K562 (cell line): Measurements from ENCODE around the gene VIT. TPM values are rescaled to one million over a fixed set of nuclear protein-coding genes. Genes with fewer than 3 reads are reported as not detected.

Source experiments
- ATAC-seq: fragments of 200-7000 bp; cut with Tn5 transposase; 3 replicates; pipeline ENCODE4 v1.9.1; 2020; ENCODE audit warnings: moderate library complexity
- BruUV-seq: library from RNA; stranded (reverse); fragments of 400-500 nt; replicated peaks from 2 replicates; lab custom pipeline; 2021; lab: Mats Ljungman, UMichigan
- CTCF ChIA-PET: fragments of 300-600 bp; formaldehyde crosslinking; extraction: SDS; loops from one replicate; lab custom pipeline; 2021; ENCODE audit warnings: low intra/inter-chr PET ratio; lab: Yijun Ruan, JAX
- POLR2A ChIA-PET: fragments of 300-600, 350-650 bp; sonication (Branson Sonifier 250); formaldehyde crosslinking; extraction: SDS; loops from one replicate; lab custom pipeline; 2021; ENCODE audit warnings: antibody characterized with exemption, inconsistent platforms; lab: Yijun Ruan, JAX
- DNase-seq, 4 experiments: peaks; one replicate each; pipeline versions ENCODE4 v3.0.0 to v3.0.0-alpha.2; 2011 to 2018; ENCODE audit warnings: low spot score in 3 of 4, mixed read lengths in 3 of 4; ENCODE audit errors: extremely low read depth in 1 of 4
- FAIRE-seq: peaks from 2 replicates; lab custom pipeline; 2011; peaks lifted over from hg19 to GRCh38; lab: Jason Lieb, UNC
- H2AFZ ChIP-seq: 2 replicates; pipeline ENCODE4 v1.6.0; 2011; ENCODE audit warnings: low read depth, low read length, control low read depth, inconsistent platforms
- H3K27ac ChIP-seq: fragments of 200-600 bp; 3 replicates; pipeline ENCODE4 v1.8.0; 2011; ENCODE audit warnings: low read depth, mild to moderate bottlenecking, control low read depth, inconsistent platforms, low read length, moderate library complexity, mixed read lengths; ENCODE audit errors: extremely low read depth
- H3K27me3 ChIP-seq, 2 experiments: fragments of 300-600 bp in 1 of 2; 2 replicates in 1 of 2; 3 replicates in 1 of 2; pipeline versions ENCODE4 v1.6.0 to v1.8.0; 2011; ENCODE audit warnings: inconsistent platforms in 2 of 2, low read length in 2 of 2, mild to moderate bottlenecking in 1 of 2, mixed read lengths in 1 of 2, moderate library complexity in 1 of 2; ENCODE audit not compliant: control insufficient read depth in 2 of 2, insufficient read depth in 2 of 2
- H3K36me3 ChIP-seq: fragments of 300-600 bp; 3 replicates; pipeline ENCODE4 v1.8.0; 2011; ENCODE audit warnings: mild to moderate bottlenecking, low read length, inconsistent platforms; ENCODE audit not compliant: control insufficient read depth, insufficient read depth
- H3K4me1 ChIP-seq, 2 experiments: fragments of 200-600 bp in 1 of 2; replicated peaks in 1 of 2; 2 replicates in 1 of 2; 3 replicates in 1 of 2; pipeline versions ENCODE4 v1.5.1 to v1.8.0; 2011; ENCODE audit warnings: inconsistent platforms in 2 of 2, low read length in 2 of 2, mild to moderate bottlenecking in 1 of 2, mixed read lengths in 1 of 2, moderate library complexity in 1 of 2; ENCODE audit not compliant: control insufficient read depth in 2 of 2, insufficient read depth in 2 of 2
- H3K4me2 ChIP-seq: 2 replicates; pipeline ENCODE4 v1.6.1; 2011; ENCODE audit warnings: low read length, control low read depth, inconsistent platforms, mixed read lengths; ENCODE audit not compliant: insufficient read depth
- H3K4me3 ChIP-seq: fragments of 200-600 bp; sonication (generic), shearing (Covaris generic); 2 replicates; pipeline ENCODE4 v1.5.1; 2016; ENCODE audit warnings: control low read depth, inconsistent platforms
- H3K79me2 ChIP-seq: fragments of 200-600 bp; 3 replicates; pipeline ENCODE4 v1.8.0; 2011; ENCODE audit warnings: low read length, inconsistent platforms; ENCODE audit not compliant: control insufficient read depth, insufficient read depth
- H3K9ac ChIP-seq, 2 experiments: 2 replicates each; pipeline versions ENCODE4 v1.6.0 to v1.6.1; 2011; ENCODE audit warnings: low read depth in 2 of 2, low read length in 2 of 2, control low read depth in 1 of 2, inconsistent platforms in 1 of 2, mild to moderate bottlenecking in 1 of 2, mixed read lengths in 1 of 2; ENCODE audit not compliant: insufficient read depth in 1 of 2
- H3K9me1 ChIP-seq: one replicate; pipeline ENCODE4 v1.6.0; 2011; ENCODE audit warnings: inconsistent platforms, mild to moderate bottlenecking, low read length, moderate library complexity; ENCODE audit not compliant: control insufficient read depth, insufficient read depth
- H3K9me3 ChIP-seq: replicated peaks from 2 replicates; pipeline ENCODE4 v1.5.1; 2011; ENCODE audit warnings: low read depth, low read length, inconsistent platforms; ENCODE audit not compliant: control insufficient read depth, insufficient read depth
- H4K20me1 ChIP-seq: replicated peaks from 2 replicates; pipeline ENCODE4 v1.6.1; 2011; ENCODE audit warnings: low read length, inconsistent platforms, mixed read lengths; ENCODE audit not compliant: control insufficient read depth, insufficient read depth
- NONO ChIP-seq, 2 experiments: fragments of 200-400 bp in 1 of 2; fragments of 450-650 bp in 1 of 2; formaldehyde crosslinking in 1 of 2; IDR thresholded peaks; 2 replicates each; pipeline ENCODE4 v1.6.1; 2017; ENCODE audit warnings: low read depth in 2 of 2, mild to moderate bottlenecking in 2 of 2, moderate library complexity in 2 of 2, low read length in 1 of 2
- SETDB1 ChIP-seq: IDR thresholded peaks from one replicate; pipeline ENCODE4 v1.6.1; 2012; ENCODE audit warnings: low read length, control low read depth, inconsistent platforms
- TCF15 ChIP-seq: fragments of 250-450 bp; sonication (Bioruptor Pico); IDR thresholded peaks from 2 replicates; pipeline ENCODE4 v1.8.0; 2022; ENCODE audit warnings: moderate library complexity, mild to moderate bottlenecking, inconsistent platforms
- WGBS: fragments of 100-300 bp; shearing (Covaris generic); methylation state at CpG from one replicate; pipeline ENCODE4 v1.1.6; 2016; ENCODE audit warnings: low coverage, mixed read lengths; ENCODE audit not compliant: insufficient coverage; ENCODE audit errors: missing lambda C conversion rate; 5-methylcytosine and 5-hydroxymethylcytosine counted together
- in situ Hi-C: fragments of 300-500 bp; cut with MboI; formaldehyde crosslinking; loops from 4 replicates; pipeline ENCODE4 v1.15.0; 2018; ENCODE audit warnings: inconsistent platforms, mixed read lengths
- intact Hi-C: fragments of 100-400 bp; cut with micrococcal nuclease; formaldehyde crosslinking; loops from 2 replicates; pipeline ENCODE4 v1.14.2; 2022
- polyA plus RNA-seq, 8 experiments: library from polyadenylated mRNA; depleted of rRNA in 4 of 8; stranded (reverse) in 5 of 8; unstranded in 3 of 8; fragments of >200 nt; fragmentation: Nextera tagmentation in 2 of 8; fragmentation: Illumina TruSeq in 1 of 8; extraction: Ambion mirVana in 2 of 8; extraction: Trizol in 1 of 8; gene quantifications; 2 replicates each; pipeline versions ENCODE4 v1.2.1 to v1.2.3, GENCODE V29; 2011 to 2014; ENCODE audit warnings: inconsistent platforms in 1 of 8, missing spikeins in 1 of 8
- total RNA-seq, 7 experiments: library from RNA; depleted of rRNA in 6 of 7; stranded (reverse); fragments of >200 nt in 6 of 7; fragmentation: Illumina TruSeq in 2 of 7; extraction: Trizol in 2 of 7; gene quantifications; 2 replicates each; pipeline versions ENCODE4 v1.2.1 to v1.2.3, GENCODE V29; 2011 to 2021; ENCODE audit warnings: low replicate concordance in 1 of 7

VIT gene
- total and polyA plus RNA-seq, 9 of the 15 experiments (the other 6 are each of a cell fraction or from before 2014, with no cell fraction given), result not detected

GRCh38 chr2:36705326-36706020 is 9.0 kb downstream of the VIT start:
- no TSS peak for BruUV-seq
- 2% methylated on average over 9 of the region's 9 CpGs for WGBS

More at GRCh38 chr2:36705326-36706020, 9.0 kb downstream of the VIT start:
- H3K79me2 ChIP-seq, result no peaks in the 10 kb centered on the region
- no peak for ATAC-seq
- ChIA-PET CTCF (no interaction called here), POLR2A (no interaction called here)
- H4K20me1 ChIP-seq, result no peaks in the 10 kb centered on the region
- H3K4me2 ChIP-seq, result no peak overlapping the region
- H3K27me3 ChIP-seq, result peaks cover 0 to 2% of the 10 kb centered on the region in 2 experiments; a peak in 3 of 5 replicates
- no peak overlapping the region for H3K27ac ChIP-seq
- H3K9me3 ChIP-seq, result no peaks in the 10 kb centered on the region
- TF ChIP-seq SETDB1, result no peak
- no peak for TF ChIP-seq TCF15
- TF ChIP-seq NONO (IDR thresholded peaks at IDR 0.05; ENCODE audit: low read depth in 2 of 2, low read length in 1 of 2), result no peak
- no peaks in the 10 kb centered on the region for H3K9me1 ChIP-seq
- H3K4me1 ChIP-seq, result no peaks in the 10 kb centered on the region
- H3K9ac ChIP-seq, result no peak overlapping the region
- H3K4me3 ChIP-seq, result no peak overlapping the region
- intact Hi-C loops (no loop called here), in situ Hi-C loops (no loop called here)
- no peaks in the 10 kb centered on the region for H3K36me3 ChIP-seq
- no peak overlapping the region for H2AFZ ChIP-seq
- no peak for FAIRE-seq
- DNase-seq, result no peak
